GM19467 (cell line): ENCODE measurements around the gene RNF14.
"Not testable (repeated sequence)": the region's sequence is repeated elsewhere in the genome, so short reads cannot be mapped to it uniquely, and the experiment has no call there.

Experiments
- ATAC-seq: cut with Tn5 transposase; IDR thresholded peaks from one replicate; pipeline ENCODE4 v1.9.1; 2021; ENCODE audit warnings: mild to moderate bottlenecking, moderate library complexity; ENCODE audit not compliant: unreplicated experiment

The RNF14 gene

DNA sequence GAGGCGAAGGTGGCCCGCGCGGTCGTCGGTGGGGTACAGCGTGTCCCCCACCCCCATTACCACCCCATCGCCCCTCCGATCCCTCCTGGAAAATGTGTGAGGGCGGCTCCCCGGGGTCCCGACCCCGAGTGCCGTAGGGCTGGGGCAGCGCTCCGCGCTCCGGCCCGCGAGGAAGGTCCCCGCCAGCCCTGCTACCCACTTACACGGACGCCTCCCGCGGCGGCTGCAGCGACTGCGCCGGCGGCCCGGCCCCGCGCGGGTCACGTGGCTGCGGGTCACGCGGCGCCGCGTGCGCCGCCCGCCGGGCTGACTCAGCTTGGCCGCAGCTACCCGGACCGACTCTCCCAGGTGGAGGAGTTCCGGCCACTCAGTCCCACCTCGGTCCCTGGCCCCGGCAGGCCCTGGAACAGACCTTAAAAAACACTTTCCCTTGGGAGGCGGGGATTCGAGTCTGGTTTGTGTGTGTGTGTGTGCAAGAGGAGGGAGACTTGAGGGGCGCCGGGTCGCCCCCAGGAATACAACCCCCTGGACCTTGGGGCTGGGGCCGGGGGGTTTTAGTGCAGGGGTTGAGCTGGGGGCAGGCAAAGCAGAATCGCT, 44.0 kb downstream of the RNF14 start, which contains the start of gene GNPDA1:
Gene GNPDA1, minus strand, starts transcription at position 236 of the 597 bp plus-strand sequence. CDS start 992 bp downstream, outside the sequence.
- ATAC-seq, result peak; percentile 43

DNA sequence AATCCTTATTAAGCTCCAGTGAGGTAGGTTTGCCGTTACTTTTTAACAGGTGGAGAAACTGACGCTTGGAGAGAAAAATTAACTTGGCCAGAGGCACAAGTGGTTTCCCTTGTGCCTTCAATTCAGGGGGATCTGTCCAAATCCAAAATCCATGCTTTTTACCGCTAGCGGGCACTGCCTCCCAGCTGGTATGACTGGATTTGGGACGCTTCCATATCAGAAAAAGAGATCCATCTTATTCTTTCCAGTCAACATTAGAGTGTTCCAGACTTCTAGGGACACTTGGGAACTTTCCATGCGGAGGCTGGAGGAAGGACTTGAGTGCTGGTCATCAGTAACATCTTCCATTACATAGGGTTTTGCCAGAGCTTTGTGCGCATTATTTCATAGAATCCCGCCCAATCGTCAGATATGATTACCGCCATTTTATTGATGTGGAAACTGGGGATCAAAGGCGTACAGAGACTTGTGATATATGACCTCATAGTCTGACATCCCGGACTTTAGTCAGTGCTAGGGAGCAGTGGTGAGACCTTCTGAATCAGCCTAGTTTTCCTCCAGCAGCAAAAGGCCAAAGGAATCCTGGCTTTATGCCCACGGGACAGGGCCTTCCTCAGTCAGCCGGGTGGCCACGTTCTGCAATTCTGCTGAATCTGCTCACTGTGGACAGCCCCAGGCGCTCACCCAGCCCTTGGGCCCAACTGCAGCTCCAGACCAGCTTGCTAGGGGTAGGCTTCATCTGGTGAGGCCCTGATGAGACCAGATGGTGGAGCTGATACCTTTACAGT, 45.0 kb downstream of the RNF14 start:
- no peak for ATAC-seq

DNA sequence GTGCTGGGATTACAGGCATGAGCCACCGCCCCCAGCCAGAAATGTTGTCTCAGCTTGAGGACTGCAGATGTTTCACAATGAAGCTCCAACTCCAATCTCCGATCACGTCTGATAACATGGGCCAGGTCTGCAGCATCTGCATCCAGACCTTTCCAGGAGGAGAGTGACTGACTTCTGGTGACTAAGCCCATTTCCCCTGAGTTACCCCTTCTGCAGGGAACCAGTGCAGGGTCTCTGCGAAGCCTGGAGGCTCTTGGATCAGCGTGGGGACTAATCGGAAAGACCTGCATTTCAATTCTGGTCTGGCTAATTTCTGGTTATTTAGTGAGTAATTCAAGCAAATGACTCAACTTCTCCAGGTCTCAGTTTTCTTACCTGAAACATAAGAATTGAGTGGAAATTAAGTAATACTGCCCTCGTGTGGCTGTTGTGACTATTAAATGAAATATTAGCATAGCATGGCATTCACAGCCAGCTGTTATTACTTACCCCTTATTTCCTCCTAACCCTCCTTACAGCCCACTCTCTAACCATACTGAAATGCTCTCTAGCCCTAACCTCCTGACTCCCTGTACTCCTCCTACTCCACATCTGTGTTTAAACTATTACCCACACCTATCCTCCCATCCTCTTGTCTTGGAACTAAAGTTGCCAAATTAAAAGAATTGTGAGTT, 46.1 kb downstream of the RNF14 start:
- no peak for ATAC-seq

DNA sequence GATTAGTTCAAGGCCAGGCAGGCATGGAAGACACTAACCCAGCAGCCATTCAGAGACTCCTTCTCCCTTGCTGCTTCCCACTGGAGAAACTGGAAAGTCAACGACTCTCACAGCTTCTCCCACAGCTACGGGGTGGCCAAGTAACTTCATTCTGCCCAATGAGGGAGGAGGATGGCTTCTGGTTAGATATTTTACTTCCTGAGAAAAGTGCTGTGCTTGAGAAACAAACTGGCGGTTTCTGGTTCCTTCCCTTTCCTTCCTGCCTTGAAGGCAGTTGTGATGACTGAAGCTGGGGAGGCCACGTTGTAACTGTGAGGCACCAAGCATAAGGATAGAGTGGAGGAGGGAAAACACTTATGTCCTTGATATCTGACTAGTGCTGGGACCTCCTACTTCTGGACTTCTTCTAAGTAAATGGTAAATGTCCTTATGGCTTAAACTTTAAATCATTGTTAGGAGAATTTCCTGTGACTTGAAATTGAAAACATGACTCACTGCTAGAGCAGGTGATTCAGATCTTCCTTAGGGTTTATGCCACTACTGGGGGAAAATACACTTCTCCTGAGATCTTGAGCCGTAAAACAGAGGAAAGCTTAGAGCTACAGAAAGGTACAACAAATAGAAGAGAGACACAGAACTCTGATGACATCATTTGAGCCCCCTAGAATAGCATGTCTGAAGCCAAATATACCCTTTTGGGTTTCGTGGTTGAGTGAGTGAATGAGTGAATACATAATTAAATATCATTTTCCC, 47.1 kb downstream of the RNF14 start:
- peak; percentile 30 for ATAC-seq

DNA sequence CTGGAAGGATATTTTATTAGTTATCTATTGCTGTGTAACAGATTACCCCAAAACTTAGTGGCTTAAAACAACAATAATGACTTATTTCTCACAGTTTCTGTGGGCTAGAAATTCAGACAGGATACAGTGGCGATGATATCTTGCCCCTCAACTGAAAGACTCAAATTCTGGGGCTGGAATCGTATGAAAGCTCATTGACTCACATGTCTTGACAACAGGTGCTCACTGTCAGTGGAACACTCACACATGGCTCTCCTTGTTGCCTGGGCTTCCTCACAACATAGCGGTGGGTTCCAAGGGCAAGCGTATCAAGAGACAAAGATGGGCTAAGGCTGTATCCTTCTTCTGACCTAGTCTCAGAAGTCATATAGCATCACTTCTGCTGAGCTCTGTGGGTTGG, 47.7 kb downstream of the RNF14 start:
- ATAC-seq, result peak; percentile 33

DNA sequence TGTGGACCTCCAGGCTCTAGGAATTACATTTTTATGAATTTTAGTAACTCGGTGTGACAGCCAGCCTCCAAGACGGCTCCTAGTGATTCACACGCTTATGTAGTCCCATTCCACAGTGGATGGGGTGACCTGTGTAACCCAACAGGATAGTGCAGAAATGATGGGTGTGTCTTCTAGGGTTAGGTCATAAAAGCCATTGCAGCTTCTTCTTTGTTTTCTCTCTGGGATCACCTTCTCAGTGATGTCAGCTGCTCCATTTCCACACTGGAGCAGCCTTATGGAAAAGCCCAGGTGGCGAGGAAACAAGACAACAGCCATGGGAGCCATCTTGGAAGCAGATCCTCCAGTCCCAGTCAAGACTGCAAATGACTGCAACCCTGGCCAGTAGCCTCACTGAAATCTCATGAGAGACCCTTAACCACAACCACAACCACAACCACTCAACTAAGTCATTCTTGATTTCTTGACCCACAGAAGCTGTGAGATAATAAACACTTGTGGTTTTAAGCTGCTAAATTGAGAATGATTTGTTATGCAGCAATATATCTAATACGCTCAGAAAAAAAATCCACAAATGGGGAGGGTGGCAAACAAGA, 49.0 kb downstream of the RNF14 start:
- ATAC-seq, result peak; percentile 39

DNA sequence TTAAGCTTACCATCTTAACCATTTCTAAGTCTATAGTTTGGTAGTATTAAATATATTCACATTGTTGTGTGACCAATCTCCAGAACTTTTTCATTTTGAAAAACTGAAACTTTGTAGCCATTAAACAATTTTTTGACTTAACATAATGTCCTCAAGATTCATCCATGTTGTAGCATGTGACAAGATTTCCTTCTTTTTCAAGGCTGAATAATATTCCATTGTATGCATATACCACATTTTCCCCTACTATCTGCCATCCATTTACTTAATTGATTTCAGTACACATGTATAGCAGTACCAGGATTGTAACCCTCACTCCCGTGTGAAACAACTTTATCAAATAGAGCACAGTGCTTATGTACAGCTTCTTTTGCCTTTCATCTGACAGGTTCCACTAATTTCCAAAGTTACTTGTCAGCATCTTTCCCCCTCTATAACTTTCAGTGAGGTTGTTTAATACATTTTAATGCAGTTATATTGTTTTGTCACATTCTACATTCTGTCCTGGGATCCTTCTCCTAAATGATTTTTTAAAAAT, 51.3 kb downstream of the RNF14 start:
- no peak for ATAC-seq

DNA sequence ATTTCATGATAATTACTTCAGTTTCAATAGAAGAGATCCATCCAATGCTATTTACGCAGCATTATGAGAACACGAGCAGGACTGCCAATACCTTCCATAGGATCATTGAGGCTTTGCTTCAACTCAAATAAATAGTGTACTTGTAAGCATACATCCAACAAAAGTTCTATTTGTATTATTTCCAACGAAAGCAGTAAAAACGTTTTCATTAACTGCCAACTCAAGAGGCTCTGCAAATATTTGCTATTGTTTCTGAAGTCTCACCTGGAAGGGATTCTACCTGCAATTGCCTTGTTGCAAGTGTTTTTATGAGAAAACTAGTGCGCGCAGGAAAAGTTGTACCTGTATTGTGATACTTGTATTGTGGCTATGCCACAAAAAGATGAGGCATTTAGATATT, 54.9 kb downstream of the RNF14 start:
- no peak for ATAC-seq

DNA sequence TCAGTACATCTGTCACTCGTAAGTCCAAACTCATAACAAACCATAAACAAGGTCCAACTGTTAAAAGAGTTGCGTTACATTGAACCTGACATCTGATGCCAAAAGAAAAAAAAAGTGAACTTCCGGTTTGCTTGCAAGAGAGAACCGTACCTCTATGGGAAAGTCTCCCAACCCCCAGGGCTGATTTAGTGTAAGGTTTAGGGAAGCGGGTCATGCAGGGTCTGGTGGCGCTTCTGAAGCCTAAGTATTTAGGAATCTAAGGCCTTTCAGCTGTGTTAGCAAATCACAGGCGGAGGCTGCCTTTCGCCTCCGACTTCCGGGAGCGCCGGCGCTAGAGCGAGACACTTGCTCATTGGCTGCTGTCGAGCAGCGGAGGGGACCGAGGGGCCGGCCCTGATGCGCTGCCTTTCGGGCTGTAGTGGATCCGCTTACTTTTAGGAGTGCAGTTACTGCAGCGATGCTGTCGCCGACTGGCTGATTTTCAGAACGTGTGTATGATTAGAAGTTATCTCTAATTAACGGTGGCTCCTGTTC, 55.9 kb downstream of the RNF14 start:
- ATAC-seq, result peak; percentile 99

DNA sequence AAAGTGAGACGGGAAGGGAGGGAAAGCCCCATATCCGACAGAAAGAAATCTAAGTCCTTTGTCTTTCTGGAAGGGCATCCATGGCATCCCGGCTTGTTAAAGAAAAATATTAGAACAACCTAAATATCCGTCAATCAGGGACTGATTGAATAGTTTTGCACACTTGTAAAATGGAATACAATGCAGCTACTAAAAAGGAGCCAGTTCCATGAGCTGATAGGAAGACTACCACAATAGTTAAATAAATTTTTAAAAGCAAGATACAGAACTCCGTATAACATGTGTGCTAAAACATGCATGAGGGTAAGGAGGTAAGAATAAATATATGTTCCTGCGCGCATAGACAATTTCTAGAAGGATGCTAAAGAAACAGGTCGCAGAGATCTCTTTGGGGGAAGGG, 56.7 kb downstream of the RNF14 start:
- no peak for ATAC-seq

DNA sequence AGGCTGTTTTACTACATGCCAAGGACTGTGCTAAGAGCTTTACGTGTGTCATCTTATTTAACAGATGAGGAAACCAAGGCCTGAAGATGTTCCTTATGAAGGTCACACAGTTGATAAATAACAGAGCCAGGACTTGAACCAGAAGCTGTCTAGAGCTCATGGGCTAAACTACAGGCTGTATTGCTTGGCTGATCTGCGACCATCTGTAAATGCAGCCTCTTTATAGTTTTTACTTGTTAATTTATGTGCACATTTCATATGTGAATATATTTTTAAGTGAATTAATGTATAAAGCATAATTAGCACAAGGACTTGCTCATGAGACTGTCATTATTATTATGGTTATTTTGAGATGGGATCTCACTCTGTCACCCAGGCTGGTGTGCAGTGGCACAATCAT, 63.2 kb downstream of the RNF14 start:
- ATAC-seq, result no peak

DNA sequence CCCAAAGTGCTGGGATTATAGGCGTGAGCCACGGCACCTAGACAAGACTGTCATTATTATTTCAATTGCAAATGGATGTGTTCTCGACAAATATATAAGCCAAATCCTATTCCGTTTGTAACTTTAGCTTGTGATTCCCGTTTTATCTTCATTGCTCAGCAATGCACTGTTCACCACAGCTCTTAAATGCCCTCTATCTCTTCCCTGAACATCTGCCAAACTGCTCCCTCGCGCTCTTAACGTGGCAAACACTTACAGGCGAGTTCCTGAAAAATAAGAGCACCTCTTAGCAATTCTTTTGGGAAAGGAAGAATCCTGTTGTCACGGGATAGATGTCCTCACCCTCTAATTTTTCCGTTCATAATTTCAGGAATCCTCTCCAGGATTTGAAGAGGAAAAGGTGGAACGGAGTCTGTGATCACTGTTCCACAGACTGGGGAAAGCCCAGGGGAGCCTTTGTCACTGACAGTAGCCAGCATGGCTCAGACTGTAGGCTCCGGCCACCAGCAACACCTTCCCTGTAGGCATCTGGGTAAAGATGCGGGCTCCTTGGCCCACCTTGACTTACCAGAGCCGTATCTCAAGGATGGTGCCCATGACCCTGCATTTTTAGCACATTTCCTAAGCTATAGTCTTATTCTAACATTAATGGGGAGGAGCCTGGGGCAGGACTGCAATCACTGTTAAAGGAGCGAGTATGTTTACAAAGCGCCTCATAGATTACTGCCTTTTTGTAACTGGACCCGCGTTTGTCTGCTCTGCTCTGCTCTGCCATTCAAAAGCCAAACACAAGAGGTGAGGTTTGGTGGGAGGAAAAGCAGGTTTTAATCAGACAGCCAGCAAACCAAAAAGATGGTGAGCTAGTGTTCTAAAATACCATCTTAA, 64.1 kb downstream of the RNF14 start:
- no peak for ATAC-seq

DNA sequence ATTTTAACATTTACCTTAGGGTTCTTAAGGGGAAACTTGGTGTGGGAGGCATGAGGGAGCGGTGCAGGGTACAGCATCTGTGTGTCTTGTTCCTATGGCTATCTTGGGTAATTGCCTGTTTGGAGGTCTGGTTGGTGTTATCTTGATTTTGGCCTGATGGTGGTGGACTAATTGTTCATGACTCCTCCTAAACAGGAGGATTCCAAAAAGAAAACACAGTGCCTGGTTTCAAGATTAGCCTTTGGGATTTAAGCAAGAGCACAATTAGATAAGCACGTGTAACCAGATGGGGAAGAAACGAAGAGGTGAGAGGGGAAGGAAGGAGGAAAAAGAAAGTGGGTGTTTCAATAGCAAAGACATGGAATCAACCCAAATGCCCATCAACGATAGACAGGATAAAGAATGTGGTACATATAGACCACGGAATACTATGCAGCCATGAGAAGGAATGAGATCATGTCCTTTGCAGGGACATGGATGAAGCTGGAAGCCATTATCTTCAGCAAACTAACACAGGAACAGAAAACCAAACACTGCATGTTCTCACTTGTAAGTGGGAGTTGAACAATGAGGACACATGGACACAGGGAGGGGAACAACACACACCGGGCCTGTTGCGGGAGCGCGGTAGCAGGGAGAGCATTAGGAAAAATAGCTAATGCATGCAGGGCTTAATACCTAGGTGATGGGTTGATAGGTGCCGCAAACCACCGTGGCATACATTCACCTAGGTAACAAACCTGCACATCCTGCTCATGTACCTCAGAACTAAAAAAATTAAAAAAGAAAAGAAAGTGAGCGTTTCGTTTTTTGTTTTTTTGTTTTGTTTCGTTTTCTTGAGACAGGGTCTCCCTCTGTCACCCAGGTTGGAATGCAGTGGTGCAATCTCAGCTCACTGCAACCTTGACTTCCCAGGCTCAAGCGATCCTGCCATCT, 65.0 kb downstream of the RNF14 start:
- not testable (repeated sequence) for ATAC-seq

DNA sequence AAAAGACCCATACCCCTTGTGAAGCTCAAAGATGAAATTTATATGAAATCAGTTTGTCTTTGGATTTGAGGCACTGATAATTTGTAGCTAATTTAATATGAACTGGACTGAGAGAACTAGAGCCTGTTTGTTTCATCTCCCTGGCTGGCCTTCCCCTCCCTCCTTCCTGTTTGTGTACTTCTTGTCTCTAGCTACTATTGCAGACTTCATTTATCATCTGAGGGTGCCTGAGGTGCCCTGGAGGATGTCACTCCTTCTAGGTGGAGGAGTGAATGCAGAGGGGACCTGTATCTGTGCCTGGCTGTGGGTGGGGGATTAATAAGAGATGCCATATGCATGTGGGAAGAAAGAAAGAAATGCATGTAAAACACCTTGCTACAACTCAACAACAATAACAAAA, 66.1 kb downstream of the RNF14 start:
- ATAC-seq, result no peak

DNA sequence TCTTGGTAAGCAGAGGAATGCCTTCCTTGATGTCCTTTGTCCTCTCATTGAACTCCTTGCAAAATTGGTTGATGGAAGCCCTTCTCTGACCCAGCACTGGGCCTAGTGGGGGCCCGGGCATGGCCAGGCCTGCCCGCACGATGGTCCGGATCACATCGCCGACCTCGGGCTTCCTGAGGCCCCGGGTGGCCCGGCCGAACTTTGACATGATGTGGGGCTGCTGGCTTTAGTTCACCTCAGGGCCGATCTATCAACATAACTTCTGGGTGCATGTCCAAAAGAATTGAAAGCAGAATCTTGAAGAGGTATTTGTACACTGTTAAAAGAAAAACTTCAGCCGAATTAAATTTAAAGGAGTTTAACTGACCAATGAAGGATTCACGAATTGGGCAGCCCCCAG, 68.0 kb downstream of the RNF14 start:
- no peak for ATAC-seq

DNA sequence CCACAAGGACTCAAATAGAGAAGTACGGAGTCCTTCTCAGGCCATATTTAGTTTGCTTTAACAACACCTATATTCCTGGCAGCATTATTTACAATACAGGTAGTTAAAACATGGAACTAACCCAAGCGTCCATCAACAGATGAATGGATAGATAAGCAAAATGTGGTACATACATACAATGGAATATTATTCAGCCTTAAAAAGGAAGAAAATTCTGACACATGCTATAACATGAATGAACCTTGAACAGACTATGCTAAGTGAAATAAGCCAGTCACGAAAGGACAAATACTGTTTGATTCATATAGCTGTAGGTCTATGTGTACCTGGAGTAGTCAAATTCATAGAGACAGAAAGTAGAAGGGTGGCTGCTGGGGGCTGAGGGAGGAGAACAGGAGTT, 68.7 kb downstream of the RNF14 start:
- ATAC-seq, result not testable (repeated sequence)

DNA sequence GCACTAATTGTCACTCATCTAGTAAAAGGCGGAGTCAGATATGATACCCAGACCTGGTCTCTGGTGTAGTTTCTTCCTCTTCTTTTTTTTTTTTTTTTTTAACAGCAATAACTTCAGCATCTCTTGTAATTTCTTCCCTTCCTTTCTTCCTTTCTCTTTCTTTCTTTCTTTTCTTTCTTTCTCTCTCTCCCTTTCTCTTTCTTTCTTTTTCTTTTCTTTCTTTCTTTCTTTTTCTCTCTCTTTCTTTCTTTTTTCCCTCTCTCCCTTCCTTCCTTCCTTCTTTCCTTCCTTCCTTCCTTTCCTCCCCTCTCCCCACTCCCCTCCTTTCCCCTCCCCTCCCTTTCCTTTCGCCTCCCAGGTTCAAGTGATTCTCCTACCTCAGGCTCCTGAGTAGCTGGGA, 69.8 kb downstream of the RNF14 start:
- ATAC-seq, result no peak
